ENCODE data around the gene SPDEF. TPM values are rescaled to one million over a fixed set of nuclear protein-coding genes. Genes with fewer than 3 reads are reported as not detected.

SPDEF gene
- total and polyA plus RNA-seq, 10 of the 15 experiments (the other 5 are each of a cell fraction or from before 2014, with no cell fraction given), result not detected

GRCh38 chr6:34603707-34604106 is 47.6 kb upstream of the SPDEF start:
- Histone ChIP-seq H3K4me1 (ENCODE audit: control insufficient read depth, insufficient read depth, low read length) (no peaks in the 10 kb centered on the region), H3K4me3 (no peak overlapping the region), H3K9ac (ENCODE audit: control insufficient read depth, insufficient read depth, low read length) (no peak overlapping the region), H3K27ac (ENCODE audit: control insufficient read depth, insufficient read depth) (no peak overlapping the region), H2AFZ (ENCODE audit: control insufficient read depth, low read depth, low read length) (no peak overlapping the region), H3K27me3 (replicated peaks in 1 of 2; ENCODE audit: control insufficient read depth in 2 of 2, insufficient read depth in 2 of 2, low read length in 1 of 2) (no peaks in the 10 kb centered on the region), H3K36me3 (ENCODE audit: control insufficient read depth in 2 of 2, insufficient read depth in 2 of 2, low read length in 1 of 2) (peaks cover 18 to 38% of the 10 kb centered on the region in 2 experiments), H4K20me1 (ENCODE audit: control insufficient read depth, insufficient read depth) (peaks cover 3% of the 10 kb centered on the region; the same call in 1 of the 2 replicates), H3K9me3 (replicated peaks; ENCODE audit: control insufficient read depth, insufficient read depth, low read length) (no peaks in the 10 kb centered on the region), H3K79me2 (ENCODE audit: control insufficient read depth, insufficient read depth, low read length) (peaks cover 38% of the 10 kb centered on the region), H3K4me2 (ENCODE audit: control insufficient read depth, insufficient read depth) (no peak overlapping the region)
- ChIA-PET SMC1A (ENCODE audit: uncharacterized antibody, unreplicated experiment) (interaction anchor here (4.9 kb wide), 1 partner anchor 144 kb away, joined by 20 read pairs; no protein-coding TSS in a partner anchor), POLR2A (interaction anchor here (0.6 kb wide), 1 partner anchor 92 kb away, joined by 7 read pairs; no protein-coding TSS in a partner anchor), CTCF (interaction anchor here (1.0 to 2.5 kb wide), 2 partner anchors 144 to 145 kb away, joined by 3 to 8 read pairs; no protein-coding TSS in a partner anchor), RAD21 (ENCODE audit: unreplicated experiment) (no interaction called here)
- DNase-seq (ENCODE audit: low read depth, low spot score) (no peak), FAIRE-seq (no peak), ATAC-seq (no peak)
- no TSS peak for BruUV-seq (replicated peaks)
- in situ Hi-C loops (cut with MboI), result loop anchor here (25.0 kb wide), 1 partner anchor 366 kb away; the partner anchor contains the start of genes HMGA1 and SMIM29
- TF ChIP-seq SIN3A (IDR thresholded peaks at IDR 0.05; ENCODE audit: low read depth, low read length) (no peak), JUND (IDR thresholded peaks at IDR 0.05; ENCODE audit: low read depth, low read length) (no peak), TCF7 (IDR thresholded peaks at IDR 0.05; ENCODE audit: borderline replicate concordance) (no peak)
- WGBS (ENCODE audit: insufficient coverage, insufficient replicate concordance, low lambda C conversion rate, missing lambda C conversion rate), result 86% methylated on average over 4 of the region's 4 CpGs
- intact Hi-C loops (cut with micrococcal nuclease; ENCODE audit: unreplicated experiment), result no loop called here

DNA sequence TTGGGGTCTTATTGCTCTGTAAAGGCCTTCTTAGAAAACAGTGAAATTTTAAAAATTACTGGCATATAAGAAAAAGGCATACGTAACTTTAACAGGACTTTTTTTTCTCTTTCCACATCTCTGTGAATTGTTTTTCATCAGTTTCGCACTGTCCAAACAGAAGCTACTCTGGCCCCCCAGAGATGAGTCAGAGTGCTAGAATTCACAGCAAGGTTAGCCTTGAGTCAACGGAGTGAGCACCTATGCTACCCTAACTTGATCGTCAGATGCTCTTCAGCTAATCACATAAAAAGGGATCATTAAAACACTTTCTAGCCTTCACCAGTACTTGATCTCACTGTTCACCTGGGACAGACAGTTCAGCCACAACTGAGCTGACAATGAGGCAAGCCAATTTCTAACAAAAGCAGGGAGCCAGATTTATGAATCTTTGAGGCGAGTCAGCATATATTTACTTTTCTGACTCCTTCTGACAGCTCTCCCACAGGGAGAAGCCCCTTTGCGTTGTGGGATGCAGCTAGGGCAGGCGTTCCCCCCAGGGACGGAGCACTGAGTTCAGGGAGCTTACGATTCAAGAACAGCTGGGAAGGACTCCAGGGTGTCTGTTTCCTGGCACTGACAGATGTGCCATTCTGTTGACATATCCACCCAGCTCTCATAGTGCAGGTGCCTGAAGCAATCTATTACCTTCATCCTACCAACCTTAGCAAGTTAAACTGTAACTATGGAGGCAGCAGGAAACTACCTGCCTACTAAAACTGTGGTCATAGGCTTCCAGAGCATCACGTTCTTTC is 46.4 kb upstream of the SPDEF start:
- no peak overlapping the region for H3K27ac ChIP-seq (ENCODE audit: control insufficient read depth, insufficient read depth)
- FAIRE-seq (no peak), DNase-seq (ENCODE audit: low read depth, low spot score) (no peak), ATAC-seq (no peak)
- H4K20me1 ChIP-seq (ENCODE audit: control insufficient read depth, insufficient read depth), result peaks cover 3% of the 10 kb centered on the region; the same call in 1 of the 2 replicates
- WGBS (ENCODE audit: insufficient coverage, insufficient replicate concordance, low lambda C conversion rate, missing lambda C conversion rate), result 80% methylated on average over 10 of the region's 10 CpGs
- TF ChIP-seq, protein P1, sequence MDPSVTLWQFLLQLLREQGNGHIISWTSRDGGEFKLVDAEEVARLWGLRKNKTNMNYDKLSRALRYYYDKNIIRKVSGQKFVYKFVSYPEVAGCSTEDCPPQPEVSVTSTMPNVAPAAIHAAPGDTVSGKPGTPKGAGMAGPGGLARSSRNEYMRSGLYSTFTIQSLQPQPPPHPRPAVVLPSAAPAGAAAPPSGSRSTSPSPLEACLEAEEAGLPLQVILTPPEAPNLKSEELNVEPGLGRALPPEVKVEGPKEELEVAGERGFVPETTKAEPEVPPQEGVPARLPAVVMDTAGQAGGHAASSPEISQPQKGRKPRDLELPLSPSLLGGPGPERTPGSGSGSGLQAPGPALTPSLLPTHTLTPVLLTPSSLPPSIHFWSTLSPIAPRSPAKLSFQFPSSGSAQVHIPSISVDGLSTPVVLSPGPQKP (IDR thresholded peaks at IDR 0.05; ENCODE audit: low read depth, low read length), result no peak
- no peak for TF ChIP-seq ASH2L (IDR thresholded peaks at IDR 0.05; ENCODE audit: borderline replicate concordance, low read depth)
- ChIA-PET CTCF (interaction anchor here (1.0 to 2.5 kb wide), 3 partner anchors 139 to 144 kb away, joined by 3 to 11 read pairs (median 4); no protein-coding TSS in a partner anchor), RAD21 (ENCODE audit: unreplicated experiment) (interaction anchor here (0.5 to 1.5 kb wide), 2 partner anchors 142 to 540 kb away, joined by 3 read pairs; no protein-coding TSS in a partner anchor), SMC1A (ENCODE audit: uncharacterized antibody, unreplicated experiment) (interaction anchor here (1.4 to 4.9 kb wide), 3 partner anchors 9 to 143 kb away, joined by 3 to 20 read pairs (median 4); no protein-coding TSS in a partner anchor), POLR2A (no interaction called here)
- H3K27me3 ChIP-seq (replicated peaks in 1 of 2; ENCODE audit: control insufficient read depth in 2 of 2, insufficient read depth in 2 of 2, low read length in 1 of 2), result no peaks in the 10 kb centered on the region
- no peak overlapping the region for H3K4me2 ChIP-seq (ENCODE audit: control insufficient read depth, insufficient read depth)
- intact Hi-C loops (cut with micrococcal nuclease; ENCODE audit: unreplicated experiment), result no loop called here
- H3K4me3 ChIP-seq, result no peak overlapping the region
- BruUV-seq (replicated peaks), result no TSS peak
- no peak overlapping the region for H2AFZ ChIP-seq (ENCODE audit: control insufficient read depth, low read depth, low read length)
- peaks cover 18 to 36% of the 10 kb centered on the region in 2 experiments for H3K36me3 ChIP-seq (ENCODE audit: control insufficient read depth in 2 of 2, insufficient read depth in 2 of 2, low read length in 1 of 2)
- in situ Hi-C loops (cut with MboI), result loop anchor here (25.0 kb wide), 1 partner anchor 365 kb away; the partner anchor contains the start of genes HMGA1 and SMIM29
- no peak overlapping the region for H3K9ac ChIP-seq (ENCODE audit: control insufficient read depth, insufficient read depth, low read length)
- no peaks in the 10 kb centered on the region for H3K4me1 ChIP-seq (ENCODE audit: control insufficient read depth, insufficient read depth, low read length)
- peaks cover 37% of the 10 kb centered on the region for H3K79me2 ChIP-seq (ENCODE audit: control insufficient read depth, insufficient read depth, low read length)
- no peaks in the 10 kb centered on the region for H3K9me3 ChIP-seq (replicated peaks; ENCODE audit: control insufficient read depth, insufficient read depth, low read length)

Measured in GM12878 (cell line).